ENCODE results near the gene NAT16.
A peak's percentile ranks its signal among the peaks of the same experiment; 100 is the strongest.
"Not testable (repeated sequence)": the region's sequence is repeated elsewhere in the genome, so short reads cannot be mapped to it uniquely, and the experiment has no call there.

The NAT16 gene

DNA sequence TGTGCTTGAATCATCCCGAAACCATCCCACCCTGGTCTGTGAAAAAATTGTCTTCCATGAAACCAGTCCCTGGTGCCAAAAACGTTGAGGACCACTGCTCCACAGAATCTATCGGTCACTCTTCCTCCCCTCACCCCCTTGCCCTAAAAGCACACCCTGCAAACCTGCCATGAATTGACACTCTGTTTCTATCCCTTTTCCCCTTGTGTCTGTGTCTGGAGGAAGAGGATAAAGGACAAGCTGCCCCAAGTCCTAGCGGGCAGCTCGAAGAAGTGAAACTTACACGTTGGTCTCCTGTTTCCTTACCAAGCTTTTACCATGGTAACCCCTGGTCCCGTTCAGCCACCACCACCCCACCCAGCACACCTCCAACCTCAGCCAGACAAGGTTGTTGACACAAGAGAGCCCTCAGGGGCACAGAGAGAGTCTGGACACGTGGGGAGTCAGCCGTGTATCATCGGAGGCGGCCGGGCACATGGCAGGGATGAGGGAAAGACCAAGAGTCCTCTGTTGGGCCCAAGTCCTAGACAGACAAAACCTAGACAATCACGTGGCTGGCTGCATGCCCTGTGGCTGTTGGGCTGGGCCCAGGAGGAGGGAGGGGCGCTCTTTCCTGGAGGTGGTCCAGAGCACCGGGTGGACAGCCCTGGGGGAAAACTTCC, 54.0 kb downstream of the NAT16 start:
- DNase-seq: peak in 8 of 14 donors; percentile 18 to 61 (median 38)

DNA sequence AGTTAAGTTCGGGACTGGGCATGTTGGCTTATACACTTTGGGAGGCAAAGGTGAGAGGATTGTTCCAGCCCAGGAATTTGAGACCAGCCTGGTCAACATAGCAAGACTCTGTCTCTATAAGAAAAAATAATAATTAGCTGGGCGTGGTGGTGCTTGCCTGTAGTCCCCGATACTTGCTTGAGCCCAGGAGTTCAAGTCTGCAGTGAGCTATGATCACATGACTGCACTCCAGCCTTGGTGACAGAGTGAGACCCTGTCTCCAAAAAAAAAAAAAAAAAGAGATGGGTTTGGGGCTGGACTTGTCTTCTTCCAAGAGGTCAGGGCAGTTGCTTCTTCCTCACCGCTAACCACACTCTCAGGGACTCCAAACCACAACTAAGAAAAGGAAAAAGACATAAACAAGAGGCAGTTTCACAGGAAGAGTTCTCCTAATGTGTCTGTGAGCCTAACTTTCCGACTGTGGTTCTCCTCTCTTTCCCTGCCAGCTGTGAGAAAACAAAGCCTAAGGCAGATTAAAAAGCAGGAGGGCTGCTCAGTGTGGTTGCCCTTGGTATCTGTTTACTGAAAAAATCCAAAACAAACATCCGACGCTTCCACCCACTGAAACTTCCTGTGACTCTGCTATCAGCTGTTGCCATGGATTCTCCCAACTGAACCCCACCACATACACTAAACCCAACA, 55.6 kb downstream of the NAT16 start:
- no peak for DNase-seq

DNA sequence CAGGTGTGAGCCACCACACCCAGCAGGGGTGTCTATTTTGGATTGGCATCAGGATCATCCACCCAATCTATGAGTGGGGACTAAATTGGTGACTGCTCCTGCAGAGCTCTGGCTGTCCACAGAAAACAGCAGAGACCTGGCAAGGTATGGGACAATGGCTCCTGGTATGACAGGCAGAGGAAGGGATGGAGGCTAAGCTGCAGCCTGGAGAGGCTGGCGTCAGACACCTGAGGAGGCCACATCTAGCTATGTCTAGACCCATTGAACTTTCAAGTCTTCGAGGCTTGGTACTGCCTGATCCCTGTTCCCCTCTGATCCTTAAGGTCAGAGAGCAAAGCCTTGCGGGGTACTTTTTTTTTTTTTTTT, 56.4 kb downstream of the NAT16 start:
- no peak for DNase-seq

GRCh38 chr7:101122933-101123702, 57.0 kb downstream of the NAT16 start:
- no peak for DNase-seq

GRCh38 chr7:101121991-101122932, 57.8 kb downstream of the NAT16 start:
- no peak for DNase-seq

DNA sequence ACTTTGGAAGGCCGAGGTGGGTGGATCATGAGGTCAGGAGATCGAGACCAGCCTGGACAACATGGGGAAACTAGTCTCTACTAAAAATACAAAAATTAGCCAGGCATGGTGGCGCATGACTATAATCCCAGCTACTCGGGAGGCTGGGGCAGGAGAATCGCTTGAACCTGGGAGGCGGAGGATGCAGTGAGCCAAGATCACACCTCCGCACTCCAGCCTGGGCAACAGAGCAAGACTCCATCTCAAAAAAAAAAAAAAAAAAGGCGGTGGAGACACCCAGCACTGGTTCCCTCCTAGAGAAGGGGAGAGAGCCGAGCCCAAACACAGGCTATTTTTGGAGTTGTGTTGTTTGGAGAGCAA, 58.5 kb downstream of the NAT16 start:
- not testable (repeated sequence) for DNase-seq
